K562 (cell line): Measurements from ENCODE around the gene ALG5.

Source experiments
- CREM ChIP-seq: IDR thresholded peaks from 2 replicates; pipeline ENCODE4 v1.6.1; 2014; ENCODE audit warnings: antibody characterized with exemption, low read depth
- DIDO1 ChIP-seq: fragments of 450-650 bp; IDR thresholded peaks from 2 replicates; pipeline ENCODE4 v1.6.1; 2016; ENCODE audit warnings: low read depth, missing biosample characterization, missing genetic modification characterization
- EP300 ChIP-seq: IDR thresholded peaks from 2 replicates; pipeline ENCODE4 v1.6.1; 2012; ENCODE audit warnings: low read length, improper control_type of control experiment
- ESRRB ChIP-seq: fragments of 250-450 bp; sonication (Bioruptor Pico); IDR thresholded peaks from 2 replicates; pipeline ENCODE4 v1.5.0; 2020; ENCODE audit warnings: mild to moderate bottlenecking, moderate library complexity, borderline replicate concordance
- FOXA1 ChIP-seq: fragments of 450-650 bp; IDR thresholded peaks from 2 replicates; pipeline ENCODE4 v1.6.1; 2016; ENCODE audit warnings: mild to moderate bottlenecking, borderline replicate concordance
- HMBOX1 ChIP-seq: sonication (generic); IDR thresholded peaks from 2 replicates; pipeline ENCODE4 v1.6.1; 2016
- IRF1 ChIP-seq: sonication (generic); formaldehyde crosslinking; IDR thresholded peaks from 2 replicates; pipeline ENCODE4 v1.8.0; 2022; ENCODE audit warnings: missing genetic modification reagents, mild to moderate bottlenecking, borderline replicate concordance
- MYNN ChIP-seq, 2 experiments: sonication (generic); formaldehyde crosslinking in 1 of 2; IDR thresholded peaks; 2 replicates each; pipeline versions ENCODE4 v1.5.0 to v1.6.1; 2016 to 2020; ENCODE audit warnings: antibody characterized with exemption in 1 of 2, missing genetic modification reagents in 1 of 2
- STAT6 ChIP-seq: sonication (generic); formaldehyde crosslinking; IDR thresholded peaks from 2 replicates; pipeline ENCODE4 v1.8.1; 2023; ENCODE audit warnings: mild to moderate bottlenecking, missing genetic modification reagents
- ZBTB7A ChIP-seq: IDR thresholded peaks from 2 replicates; pipeline ENCODE4 v1.6.1; 2011; ENCODE audit warnings: low read depth, mild to moderate bottlenecking, low read length, moderate library complexity, borderline replicate concordance; ENCODE audit not compliant: control insufficient read depth
- ZNF3 ChIP-seq: fragments of 250-450 bp; sonication (Bioruptor Pico); IDR thresholded peaks from 2 replicates; pipeline ENCODE4 v1.5.0; 2021; ENCODE audit warnings: mild to moderate bottlenecking, moderate library complexity
- ZNF512 ChIP-seq: IDR thresholded peaks from 2 replicates; pipeline ENCODE4 v1.6.1; 2016; ENCODE audit warnings: missing genetic modification characterization, missing compliant biosample characterization

- no peak for TF ChIP-seq HMBOX1
- TF ChIP-seq EP300 = no peak
- no peak for TF ChIP-seq ZBTB7A
- no peak for TF ChIP-seq STAT6 (CRISPR knock-in tag)
- no peak for TF ChIP-seq CREM
- no peak for TF ChIP-seq FOXA1
- no peak for TF ChIP-seq ESRRB
- TF ChIP-seq ZNF512 = no peak
- no peak for TF ChIP-seq DIDO1 (tag)
- TF ChIP-seq IRF1 (CRISPR knock-in tag) = no peak
- no peak for TF ChIP-seq MYNN (IDR thresholded peaks at IDR 0.05)
- TF ChIP-seq MYNN (CRISPR knock-in tag; IDR thresholded peaks at IDR 0.05) = no peak
- TF ChIP-seq ZNF3 = no peak
Observed at GRCh38 chr13:36915896-36916640, 83.1 kb downstream of the ALG5 start.
